PC-3 (cell line): ENCODE data around the gene SAP130.

Experiments used
- CTCF ChIP-seq: fragments of 300-600 bp; sonication (generic); conservative IDR thresholded peaks from 2 replicates; pipeline ENCODE4 v1.5.1; 2017; ENCODE audit warnings: antibody characterized with exemption, low read depth, mild to moderate bottlenecking, low read length
- EZH2phosphoT487 ChIP-seq: fragments of 300-600 bp; sonication (generic); IDR thresholded peaks from 2 replicates; pipeline ENCODE4 v1.6.1; 2018; ENCODE audit warnings: mild to moderate bottlenecking, antibody characterized with exemption, low read length, borderline replicate concordance

DNA sequence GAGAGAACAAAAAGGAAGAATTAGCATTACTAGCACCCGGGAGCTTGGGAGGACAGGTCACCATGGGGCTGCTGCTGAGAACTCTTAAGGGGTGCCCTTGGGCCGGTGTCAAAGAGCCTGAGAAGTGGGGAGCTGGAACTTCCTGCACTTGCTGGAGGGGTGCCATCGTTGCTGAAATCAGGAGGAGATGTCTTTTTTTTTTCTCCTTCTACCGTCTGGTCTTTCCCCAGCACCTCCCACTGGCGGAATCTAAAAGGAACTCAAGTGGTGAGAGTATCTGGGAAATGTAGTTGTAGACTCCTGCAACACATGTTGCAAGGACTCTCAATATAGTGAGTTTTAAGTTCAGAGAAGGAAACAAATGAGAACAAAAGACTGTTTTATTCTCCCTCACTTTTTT is 136.0 kb downstream of the SAP130 start:
- no peak for TF ChIP-seq CTCF
- TF ChIP-seq EZH2phosphoT487 = no peak
